HUES48 (cell line): ENCODE data around the gene DNAJC22.
"Not testable (repeated sequence)": the region's sequence is repeated elsewhere in the genome, so short reads cannot be mapped to it uniquely, and the experiment has no call there.

Source experiments
- H3K27ac ChIP-seq: one replicate; pipeline ENCODE4 v1.7.0; 2013; ENCODE audit warnings: low read depth, low read length, inconsistent platforms
- H3K27me3 ChIP-seq: 2 replicates; pipeline ENCODE4 v1.6.1; 2013; ENCODE audit warnings: mild to moderate bottlenecking, low read length; ENCODE audit not compliant: control insufficient read depth, insufficient read depth
- H3K36me3 ChIP-seq: 2 replicates; pipeline ENCODE4 v1.6.1; 2013; ENCODE audit warnings: low read length; ENCODE audit not compliant: control insufficient read depth, insufficient read depth
- H3K4me1 ChIP-seq: 2 replicates; pipeline ENCODE4 v1.6.1; 2013; ENCODE audit warnings: mild to moderate bottlenecking, low read length; ENCODE audit not compliant: control insufficient read depth, insufficient read depth
- H3K4me3 ChIP-seq: 2 replicates; pipeline ENCODE4 v1.5.1; 2013; ENCODE audit warnings: mild to moderate bottlenecking, low read depth, low read length
- H3K9ac ChIP-seq: 2 replicates; pipeline ENCODE4 v1.6.1; 2013; ENCODE audit warnings: mild to moderate bottlenecking, low read depth, low read length, moderate library complexity
- H3K9me3 ChIP-seq: 2 replicates; pipeline ENCODE4 v1.6.1; 2013; ENCODE audit warnings: low read length; ENCODE audit not compliant: control insufficient read depth, insufficient read depth

DNAJC22 gene

GRCh38 chr12:49380184-49380583 is 33.5 kb downstream of the DNAJC22 start:
- H3K9ac ChIP-seq, H3K27me3 ChIP-seq, H3K9me3 ChIP-seq, H3K4me1 ChIP-seq, H3K36me3 ChIP-seq, H3K27ac ChIP-seq, H3K4me3 ChIP-seq: not testable (repeated sequence)

GRCh38 chr12:49388682-49389386 is 42.1 kb downstream of the DNAJC22 start:
- Histone ChIP-seq H3K4me1 (peaks cover 6% of the 10 kb centered on the region; the same call in 1 of the 2 replicates), H3K4me3 (no peak overlapping the region), H3K36me3 (no peaks in the 10 kb centered on the region), H3K9ac (no peak overlapping the region), H3K27ac (no peak overlapping the region), H3K9me3 (no peaks in the 10 kb centered on the region), H3K27me3 (no peaks in the 10 kb centered on the region)

- Histone ChIP-seq H3K27ac (no peak overlapping the region), H3K27me3 (no peaks in the 10 kb centered on the region), H3K36me3 (no peaks in the 10 kb centered on the region), H3K4me1 (peaks cover 6% of the 10 kb centered on the region; the same call in 1 of the 2 replicates), H3K4me3 (no peak overlapping the region), H3K9me3 (no peaks in the 10 kb centered on the region), H3K9ac (no peak overlapping the region)
Measured at GRCh38 chr12:49389387-49389703, 42.7 kb downstream of the DNAJC22 start.

DNA sequence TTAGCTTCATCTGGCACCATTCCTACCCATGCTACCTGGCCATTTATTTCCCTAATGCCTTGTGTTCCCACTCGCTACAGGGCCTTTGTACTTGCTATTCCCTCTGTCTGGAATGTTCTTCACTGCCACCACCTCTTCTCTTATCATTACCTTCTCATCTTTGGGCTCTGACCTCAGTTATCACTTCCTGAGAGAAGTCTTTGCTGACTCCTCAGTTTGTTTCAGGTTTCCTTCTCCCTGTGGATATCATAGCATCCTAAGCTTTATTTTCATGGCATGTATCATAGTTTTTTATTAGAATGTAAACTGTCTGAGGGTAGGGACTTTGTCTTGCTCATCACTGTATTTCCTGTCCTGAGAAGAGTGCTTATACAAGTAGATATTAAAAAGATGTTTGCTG is 50.3 kb downstream of the DNAJC22 start:
- Histone ChIP-seq H3K9ac (no peak overlapping the region), H3K36me3 (no peaks in the 10 kb centered on the region), H3K27ac (no peak overlapping the region)

DNA sequence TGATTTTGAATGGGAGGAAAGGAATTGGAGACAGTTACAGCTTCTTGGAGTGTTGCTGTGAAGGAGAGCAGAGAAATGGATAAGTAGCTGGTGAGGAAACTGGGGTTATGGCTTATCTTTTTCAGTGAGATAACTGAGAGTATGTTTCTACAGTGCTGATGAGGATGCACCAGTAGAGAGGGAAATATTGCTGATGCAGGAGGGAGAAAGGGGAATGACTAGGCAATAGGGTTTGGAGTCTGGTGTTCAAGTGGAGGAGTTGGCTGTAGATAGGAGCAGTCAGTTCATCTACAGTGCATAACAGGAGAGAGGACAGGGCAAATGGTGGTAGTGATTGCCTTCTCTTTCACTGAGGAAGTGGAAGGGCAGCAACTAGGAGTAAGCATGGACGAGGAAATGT is 53.6 kb downstream of the DNAJC22 start:
- Histone ChIP-seq H3K27me3 (no peaks in the 10 kb centered on the region), H3K36me3 (no peaks in the 10 kb centered on the region), H3K9ac (no peak overlapping the region), H3K4me1 (peaks cover 10% of the 10 kb centered on the region; the same call in 1 of the 2 replicates), H3K27ac (no peak overlapping the region), H3K9me3 (no peaks in the 10 kb centered on the region), H3K4me3 (no peak overlapping the region)

More for the DNA sequence above, 50.3 kb downstream of the DNAJC22 start:
- H3K9me3 ChIP-seq = no peaks in the 10 kb centered on the region
- no peaks in the 10 kb centered on the region for H3K27me3 ChIP-seq
- peaks cover 10% of the 10 kb centered on the region; the same call in 1 of the 2 replicates for H3K4me1 ChIP-seq
- H3K4me3 ChIP-seq = no peak overlapping the region
